CD1c-positive myeloid dendritic cell (primary cell): ENCODE results near the gene TMEM238L.
"Not testable (repeated sequence)": the region's sequence is repeated elsewhere in the genome, so short reads cannot be mapped to it uniquely, and the experiment has no call there.

Experiments
- DNase-seq: peaks from one replicate; pipeline ENCODE4 v3.0.0-alpha.2; 2016; ENCODE audit errors: extremely low spot score

TMEM238L gene

GRCh38 chr17:10803830-10804475 is at the start of gene TMEM238L:
Gene TMEM238L (minus strand): TSS chr17:10804099. CDS start chr17:10803963, 136 bp downstream.
- DNase-seq = no peak

DNA sequence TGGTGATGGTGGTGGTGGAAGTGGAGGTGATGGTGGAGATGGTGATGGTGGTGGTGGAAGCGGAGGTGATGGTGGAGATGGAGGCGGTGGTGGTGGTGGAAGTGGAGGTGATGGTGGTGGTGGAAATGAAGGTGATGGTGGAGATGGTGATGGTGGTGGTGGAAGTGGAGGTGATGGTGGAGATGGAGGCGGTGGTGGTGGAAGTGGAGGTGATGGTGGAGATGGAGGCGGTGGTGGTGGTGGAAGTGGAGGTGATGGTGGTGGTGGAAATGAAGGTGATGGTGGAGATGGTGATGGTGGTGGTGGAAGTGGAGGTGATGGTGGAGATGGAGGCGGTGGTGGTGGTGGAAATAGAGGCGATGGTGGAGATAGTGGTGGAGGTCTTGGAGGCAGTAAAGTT is 42.7 kb upstream of the TMEM238L start:
- DNase-seq = not testable (repeated sequence)

DNA sequence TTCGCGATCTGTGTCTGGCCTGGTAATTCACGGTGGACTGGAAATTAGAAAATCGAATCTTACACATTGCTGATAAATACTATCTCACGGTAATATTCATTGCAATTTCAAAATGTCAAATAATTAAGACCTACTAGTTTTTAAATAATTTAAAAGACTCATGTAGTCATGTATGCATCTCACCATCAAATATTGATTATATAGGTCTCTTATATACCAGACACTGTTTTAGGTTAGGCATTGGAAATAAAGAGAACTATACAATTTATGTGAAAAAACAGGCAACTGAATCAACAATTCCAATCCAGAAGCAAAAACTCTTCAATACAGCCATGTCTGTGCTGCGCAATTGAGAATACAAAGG is 41.5 kb upstream of the TMEM238L start:
- no peak for DNase-seq

GRCh38 chr17:10844621-10845387 is 40.9 kb upstream of the TMEM238L start:
- peak; percentile 81 for DNase-seq

- peak; percentile 20 for DNase-seq
Measured at GRCh38 chr17:10843811-10844210, 39.9 kb upstream of the TMEM238L start.

DNA sequence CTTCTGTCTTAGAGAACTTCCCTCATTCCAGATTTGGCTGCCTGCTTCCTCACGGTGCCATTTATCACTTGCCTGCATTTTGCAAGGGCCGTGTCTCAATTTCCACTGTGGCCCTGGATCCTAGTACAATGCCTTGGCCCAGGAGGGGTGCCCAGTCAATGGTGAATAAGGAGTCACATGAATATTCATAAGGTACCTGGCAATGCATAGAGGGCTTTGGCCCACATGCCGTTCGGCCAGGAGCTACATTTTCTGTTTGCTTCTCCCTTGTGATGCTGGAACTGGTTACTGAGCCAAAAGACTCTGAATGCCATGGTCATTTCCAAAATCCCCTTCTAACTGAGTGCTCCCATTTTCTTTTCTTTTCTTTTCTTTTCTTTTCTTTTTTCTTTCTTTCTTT is 38.8 kb upstream of the TMEM238L start:
- no peak for DNase-seq

DNA sequence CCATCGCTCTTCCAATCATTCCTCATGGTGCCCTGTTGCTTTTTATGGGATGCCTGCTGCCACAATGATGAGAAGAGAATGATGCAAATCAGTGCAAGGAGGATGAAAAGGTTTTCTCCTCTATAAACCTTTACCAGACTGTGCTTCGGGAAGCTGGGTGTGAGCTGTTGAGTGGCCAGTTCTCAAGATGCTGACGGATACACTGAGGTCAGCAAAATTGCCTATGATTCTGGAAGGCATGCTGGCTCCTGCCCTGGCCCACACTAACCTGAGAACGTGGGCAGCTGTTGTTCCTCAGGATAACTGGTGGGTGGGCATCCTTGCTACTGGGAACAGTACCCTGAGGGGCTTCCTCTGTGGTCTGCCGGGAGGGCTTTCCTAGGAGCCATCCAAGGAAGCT is 34.8 kb upstream of the TMEM238L start:
- no peak for DNase-seq

DNA sequence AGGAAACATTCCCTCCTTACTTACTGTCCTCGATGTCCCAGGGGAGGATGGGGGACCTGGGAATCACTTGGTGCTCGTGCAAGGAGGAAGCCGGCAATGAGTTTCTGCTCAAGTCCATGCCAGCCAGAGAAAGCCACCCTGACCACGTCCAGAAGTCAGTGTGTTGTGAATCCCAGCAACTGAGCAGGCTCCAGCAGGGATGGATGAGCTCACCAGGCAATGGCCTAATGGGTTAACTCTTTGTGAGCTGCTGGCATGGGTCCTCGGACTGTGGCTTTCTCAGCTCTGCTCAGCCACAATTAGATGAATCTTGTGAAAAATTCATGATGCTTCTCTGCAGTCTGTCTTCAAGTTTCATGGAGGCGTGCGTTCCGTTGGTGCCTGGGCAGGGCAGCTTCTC is 34.0 kb upstream of the TMEM238L start, which contains the start of gene PIRT:
TSS of gene PIRT (minus strand) at position 167 of the 400 bp plus-strand sequence. CDS start 12,442 bp downstream, outside the sequence.
- no peak for DNase-seq

GRCh38 chr17:10836966-10837590 is 33.2 kb upstream of the TMEM238L start:
- no peak for DNase-seq

DNA sequence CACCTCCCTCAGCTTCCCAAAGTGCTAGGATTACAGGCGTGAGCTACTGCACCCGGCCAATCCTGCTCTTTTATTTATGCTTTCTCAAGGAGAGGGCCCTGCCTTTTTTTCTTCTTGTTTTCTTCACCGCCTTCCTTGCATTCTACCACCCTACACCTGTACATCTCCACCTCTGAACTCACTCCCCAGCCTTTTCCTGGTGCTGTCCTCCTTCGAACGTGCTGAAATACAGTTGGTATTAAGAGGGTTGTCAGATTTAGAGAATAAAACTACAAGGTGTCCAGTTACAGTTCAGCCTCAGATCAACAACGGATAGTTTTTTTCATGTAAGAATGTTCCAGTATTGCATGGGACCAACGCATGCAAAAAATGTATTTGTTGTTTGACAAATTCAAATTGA is 32.2 kb upstream of the TMEM238L start:
- DNase-seq = no peak

GRCh38 chr17:10831696-10832095 is 27.8 kb upstream of the TMEM238L start:
- DNase-seq = no peak

DNA sequence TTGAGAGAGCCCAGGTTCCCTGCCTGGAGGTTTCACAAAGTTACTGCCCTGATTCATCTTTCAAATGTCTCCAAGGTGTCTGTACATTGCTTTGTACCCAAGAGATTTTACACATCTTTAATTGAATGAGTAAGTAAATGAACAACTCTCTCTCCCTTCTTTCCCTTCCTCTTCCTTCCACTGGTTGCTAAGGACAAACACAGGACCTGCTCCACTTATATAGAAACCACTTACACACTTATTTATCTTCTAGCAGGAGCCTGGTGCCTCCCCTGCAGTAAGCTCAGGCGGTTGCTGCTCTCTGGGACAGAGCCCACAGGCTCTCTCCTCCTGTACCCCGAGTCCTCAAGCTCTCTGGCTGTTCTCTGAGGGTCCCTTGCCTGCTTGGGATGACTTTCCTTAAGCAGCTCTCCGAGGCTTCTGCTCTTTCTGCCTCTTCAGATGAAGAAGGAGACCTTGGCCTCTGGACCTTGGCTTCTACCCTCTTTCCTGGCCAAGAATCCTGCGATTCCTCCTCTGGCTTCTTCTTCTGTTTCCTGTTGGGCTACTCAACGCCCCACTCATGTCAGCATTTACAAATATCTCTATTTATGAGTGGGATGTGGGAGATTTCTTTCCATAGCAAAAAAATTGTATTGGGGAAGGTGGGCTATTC is 24.1 kb upstream of the TMEM238L start:
- no peak for DNase-seq

- DNase-seq = no peak
Measured at GRCh38 chr17:10824874-10825273, 21.0 kb upstream of the TMEM238L start.

GRCh38 chr17:10821770-10822169 is 17.9 kb upstream of the TMEM238L start:
- DNase-seq = no peak

- DNase-seq = no peak
Measured at GRCh38 chr17:10821054-10821453, 17.2 kb upstream of the TMEM238L start.

GRCh38 chr17:10815319-10815718 is 11.4 kb upstream of the TMEM238L start:
- DNase-seq = no peak

DNA sequence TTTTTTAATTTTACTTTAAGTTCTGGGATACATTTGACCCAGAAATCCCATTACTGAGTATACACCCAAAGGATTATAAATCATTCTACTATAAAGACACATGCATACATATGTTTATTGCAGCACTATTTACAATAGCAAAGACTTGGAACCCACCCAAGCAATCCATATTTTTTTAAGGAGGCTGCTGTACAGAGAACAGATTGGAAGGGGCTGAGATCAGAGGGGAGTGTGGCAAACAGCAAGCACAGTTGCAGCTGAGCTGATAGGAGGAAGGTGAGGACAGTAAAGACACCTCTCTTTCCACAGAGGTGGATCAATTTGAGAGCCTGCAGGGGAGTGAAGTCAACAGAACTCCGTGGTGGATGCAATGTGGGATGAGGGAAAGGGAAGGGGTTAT is 10.2 kb upstream of the TMEM238L start:
- no peak for DNase-seq

DNA sequence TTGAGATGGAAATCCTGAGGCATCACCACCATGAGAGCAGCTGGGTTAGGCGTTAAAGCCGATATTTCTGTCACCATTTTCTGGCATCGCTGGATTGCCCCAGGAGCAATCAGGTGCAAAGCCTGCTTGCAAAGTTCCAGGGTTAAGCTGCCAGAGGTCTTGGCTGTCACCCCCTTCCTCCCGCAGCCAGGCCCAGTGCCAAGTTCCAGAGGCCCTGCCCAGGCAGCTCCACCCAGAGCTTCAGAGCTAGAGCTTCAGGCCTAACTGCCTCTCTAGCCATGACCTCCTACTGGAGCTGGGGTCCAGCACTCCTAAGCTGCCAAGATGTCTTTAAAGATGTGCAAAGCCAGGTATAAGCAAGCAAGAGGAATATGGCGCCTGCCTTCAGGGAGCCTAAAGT is 8.8 kb upstream of the TMEM238L start:
- no peak for DNase-seq

- DNase-seq = no peak
Measured at GRCh38 chr17:10809605-10810004, 5.7 kb upstream of the TMEM238L start.

GRCh38 chr17:10807704-10808128 is 3.8 kb upstream of the TMEM238L start:
- DNase-seq = no peak

- DNase-seq = no peak
Measured at GRCh38 chr17:10806545-10807262, 2.8 kb upstream of the TMEM238L start.

DNA sequence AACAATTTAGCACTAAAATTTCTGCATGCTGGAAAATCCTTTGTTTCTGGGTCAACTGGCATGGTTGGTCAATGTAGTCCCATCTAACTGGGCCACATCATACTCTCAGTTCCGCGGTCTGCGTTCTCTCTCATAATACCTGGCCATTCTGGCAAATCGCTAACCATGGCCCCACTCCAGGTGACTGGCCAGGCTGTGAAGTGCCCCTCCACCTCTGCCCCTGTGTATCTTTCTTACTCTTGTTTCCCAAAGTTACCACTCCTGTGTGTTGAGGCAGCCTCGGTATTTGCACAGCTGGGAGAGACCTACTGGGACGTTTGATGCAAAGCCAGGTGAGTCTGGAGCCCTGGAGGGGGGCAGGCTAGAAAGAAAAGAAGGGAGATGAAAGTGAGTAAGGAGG is 2.0 kb upstream of the TMEM238L start:
- no peak for DNase-seq
